WTC11 (cell line): ENCODE data around the gene MTCL1. TPM values are rescaled to one million over a fixed set of nuclear protein-coding genes. Genes with fewer than 3 reads are reported as not detected.

Experiments used
- ATAC-seq: fragments of 200-7000 bp; cut with Tn5 transposase; 2 replicates; pipeline ENCODE4 v1.10.0; 2021; ENCODE audit warnings: mild to moderate bottlenecking, moderate library complexity
- CTCF ChIA-PET: fragments of 300-600 bp; sonication (Branson Sonifier 250); formaldehyde crosslinking; loops from one replicate; lab custom pipeline; 2021; ENCODE audit warnings: antibody characterized with exemption; lab: Charles Lee
- POLR2A ChIA-PET: fragments of 350-600 bp; sonication (Branson Sonifier 250); formaldehyde crosslinking; loops from one replicate; lab custom pipeline; 2021; ENCODE audit warnings: antibody characterized with exemption; lab: Charles Lee
- DNase-seq: peaks from one replicate; pipeline ENCODE4 v3.0.0; 2021; ENCODE audit warnings: low spot score
- H3K27ac Mint-ChIP-seq: 2 replicates; pipeline ENCODE4 v1.8.0; 2021; ENCODE audit warnings: mixed read lengths
- H3K27me3 Mint-ChIP-seq: 2 replicates; pipeline ENCODE4 v1.8.0; 2021; ENCODE audit warnings: low read depth, mild to moderate bottlenecking, moderate library complexity, mixed read lengths
- H3K36me3 Mint-ChIP-seq: 2 replicates; pipeline ENCODE4 v1.8.0; 2021; ENCODE audit warnings: mixed read lengths
- H3K4me1 Mint-ChIP-seq: 2 replicates; pipeline ENCODE4 v1.8.0; 2022; ENCODE audit warnings: mixed read lengths
- H3K4me3 Mint-ChIP-seq: 2 replicates; pipeline ENCODE4 v1.8.0; 2021; ENCODE audit warnings: mild to moderate bottlenecking, moderate library complexity, mixed read lengths
- H3K9me3 Mint-ChIP-seq: 2 replicates; pipeline ENCODE4 v1.8.0; 2021; ENCODE audit warnings: mixed read lengths
- ATF1 ChIP-seq: sonication (generic); formaldehyde crosslinking; IDR thresholded peaks from 2 replicates; pipeline ENCODE4 v1.8.1; 2023; ENCODE audit warnings: mild to moderate bottlenecking, moderate library complexity, missing genetic modification reagents
- ATF6 ChIP-seq: sonication (generic); formaldehyde crosslinking; IDR thresholded peaks from 2 replicates; pipeline ENCODE4 v1.8.1; 2023; ENCODE audit warnings: mild to moderate bottlenecking, missing genetic modification reagents
- CBFB ChIP-seq: sonication (generic); formaldehyde crosslinking; IDR thresholded peaks from 2 replicates; pipeline ENCODE4 v1.8.1; 2022; ENCODE audit warnings: mild to moderate bottlenecking, low read depth, missing genetic modification reagents
- CTCF ChIP-seq: fragments of 200-600 bp; IDR thresholded peaks from 2 replicates; pipeline ENCODE4 v1.8.0; 2022; ENCODE audit warnings: antibody characterized with exemption
- EMX1 ChIP-seq: fragments of 250-450 bp; sonication (Bioruptor Pico); IDR thresholded peaks from 2 replicates; pipeline ENCODE4 v1.8.0; 2021; ENCODE audit warnings: mild to moderate bottlenecking
- FOXP1 ChIP-seq: sonication (generic); formaldehyde crosslinking; IDR thresholded peaks from 2 replicates; pipeline ENCODE4 v1.8.0; 2022; ENCODE audit warnings: missing genetic modification reagents, mild to moderate bottlenecking, moderate library complexity, borderline replicate concordance
- FOXP4 ChIP-seq: sonication (generic); formaldehyde crosslinking; IDR thresholded peaks from 2 replicates; pipeline ENCODE4 v1.8.0; 2022; ENCODE audit warnings: mild to moderate bottlenecking, missing genetic modification reagents
- HMGA2 ChIP-seq: fragments of 250-450 bp; sonication (Bioruptor Pico); IDR thresholded peaks from 2 replicates; pipeline ENCODE4 v1.4.0; 2021; ENCODE audit warnings: mild to moderate bottlenecking, moderate library complexity
- HMGXB4 ChIP-seq: sonication (generic); formaldehyde crosslinking; IDR thresholded peaks from 2 replicates; pipeline ENCODE4 v1.8.1; 2023; ENCODE audit warnings: mild to moderate bottlenecking, moderate library complexity, missing genetic modification reagents
- KAT7 ChIP-seq: sonication (generic); formaldehyde crosslinking; IDR thresholded peaks from 2 replicates; pipeline ENCODE4 v1.8.1; 2023; ENCODE audit warnings: missing genetic modification reagents, mild to moderate bottlenecking, borderline replicate concordance
- SMAD4 ChIP-seq: sonication (generic); formaldehyde crosslinking; IDR thresholded peaks from 2 replicates; pipeline ENCODE4 v1.8.0; 2022; ENCODE audit warnings: mild to moderate bottlenecking, missing genetic modification reagents
- STAT6 ChIP-seq: sonication (generic); formaldehyde crosslinking; conservative IDR thresholded peaks from 2 replicates; pipeline ENCODE4 v1.8.1; 2023; ENCODE audit warnings: mild to moderate bottlenecking, low read depth, missing genetic modification reagents, moderate library complexity
- TP53 ChIP-seq: sonication (generic); formaldehyde crosslinking; IDR thresholded peaks from 2 replicates; pipeline ENCODE4 v1.8.1; 2023; ENCODE audit warnings: mild to moderate bottlenecking, missing genetic modification reagents
- USF1 ChIP-seq: sonication (generic); formaldehyde crosslinking; IDR thresholded peaks from 2 replicates; pipeline ENCODE4 v1.8.0; 2022; ENCODE audit warnings: mild to moderate bottlenecking, missing genetic modification reagents
- ZNF263 ChIP-seq: sonication (generic); formaldehyde crosslinking; IDR thresholded peaks from 2 replicates; pipeline ENCODE4 v1.8.1; 2022; ENCODE audit warnings: low read depth, mild to moderate bottlenecking, moderate library complexity, missing genetic modification reagents
- ZNF317 ChIP-seq: sonication (generic); formaldehyde crosslinking; IDR thresholded peaks from 2 replicates; pipeline ENCODE4 v1.8.1; 2023; ENCODE audit warnings: low read depth, mild to moderate bottlenecking, moderate library complexity, missing genetic modification reagents, borderline replicate concordance
- ZNF425 ChIP-seq: fragments of 250-450 bp; sonication (Bioruptor Pico); conservative IDR thresholded peaks from 2 replicates; pipeline ENCODE4 v1.9.0; 2021; ENCODE audit warnings: mild to moderate bottlenecking
- total RNA-seq: library from RNA; stranded (reverse); gene quantifications from 3 replicates; pipeline ENCODE4 v1.2.3, GENCODE V29; 2021

MTCL1 gene
- total RNA-seq, 1 experiment from 2014 or later = 64.3 TPM

GRCh38 chr18:8841781-8842485, 136.6 kb downstream of the MTCL1 start (continued):
- TF ChIP-seq FOXP4 (CRISPR knock-in tag) (no peak), ATF1 (CRISPR knock-in tag) (no peak), TP53 (CRISPR knock-in tag) (no peak), KAT7 (CRISPR knock-in tag) (no peak), STAT6 (CRISPR knock-in tag) (no peak), ZNF263 (no peak)

GRCh38 chr18:8842506-8842905, 137.2 kb downstream of the MTCL1 start:
- Mint-ChIP-seq H3K36me3 (peaks cover under 1% of the 10 kb centered on the region), H3K9me3 (peaks cover 8% of the 10 kb centered on the region), H3K4me1 (peaks cover 9% of the 10 kb centered on the region), H3K27ac (no peak overlapping the region), H3K4me3 (no peak overlapping the region), H3K27me3 (no peaks in the 10 kb centered on the region; the same call in 1 of the 2 replicates)
- DNase-seq (no peak), ATAC-seq (no peak)
- ChIA-PET CTCF (no interaction called here), POLR2A (no interaction called here)
- TF ChIP-seq CTCF = no peak
- TF ChIP-seq HMGA2 (CRISPR knock-in tag) = no peak
- TF ChIP-seq SMAD4 (CRISPR knock-in tag) = no peak
- no peak for TF ChIP-seq HMGXB4
- TF ChIP-seq FOXP1 (CRISPR knock-in tag) = no peak
- TF ChIP-seq ATF6 (CRISPR knock-in tag) = no peak
- no peak for TF ChIP-seq ZNF317
- TF ChIP-seq CBFB (CRISPR knock-in tag) = no peak
- TF ChIP-seq USF1 (CRISPR knock-in tag) = no peak
- no peak for TF ChIP-seq ZNF425 (CRISPR knock-in tag)
- no peak for TF ChIP-seq STAT6 (CRISPR knock-in tag)
- TF ChIP-seq EMX1 (CRISPR knock-in tag) = no peak
